Endodermal cell (in vitro differentiated cells): ENCODE data around the gene RAB37. TPM values are rescaled to one million over a fixed set of nuclear protein-coding genes. Genes with fewer than 3 reads are reported as not detected.

Source experiments
- DNase-seq: peaks from one replicate; pipeline ENCODE4 v3.0.0-alpha.2; 2017
- H3K27ac ChIP-seq: 2 replicates; pipeline ENCODE4 v1.5.1; 2013; ENCODE audit warnings: mild to moderate bottlenecking, low read depth, low read length, moderate library complexity
- H3K27me3 ChIP-seq: 2 replicates; pipeline ENCODE4 v1.6.1; 2013; ENCODE audit warnings: mild to moderate bottlenecking, low read length, moderate library complexity; ENCODE audit not compliant: insufficient read depth, control insufficient read depth, poor library complexity, severe bottlenecking
- H3K36me3 ChIP-seq: 2 replicates; pipeline ENCODE4 v1.7.0; 2013; ENCODE audit warnings: mild to moderate bottlenecking, low read length, moderate library complexity; ENCODE audit not compliant: control insufficient read depth, insufficient read depth
- H3K4me1 ChIP-seq: one replicate; pipeline ENCODE4 v1.7.0; 2013; ENCODE audit warnings: low read length; ENCODE audit not compliant: control insufficient read depth, insufficient read depth
- H3K4me3 ChIP-seq: 2 replicates; pipeline ENCODE4 v1.5.1; 2013; ENCODE audit warnings: mild to moderate bottlenecking, low read length, moderate library complexity
- H3K9ac ChIP-seq: 2 replicates; pipeline ENCODE4 v1.6.1; 2013; ENCODE audit warnings: mild to moderate bottlenecking, low read length, moderate library complexity; ENCODE audit not compliant: poor library complexity, severe bottlenecking; ENCODE audit errors: extremely low read depth
- H3K9me3 ChIP-seq: 2 replicates; pipeline ENCODE4 v1.6.1; 2013; ENCODE audit warnings: mild to moderate bottlenecking, low read length, moderate library complexity; ENCODE audit not compliant: control insufficient read depth
- H3K27ac Mint-ChIP-seq: 2 replicates; pipeline ENCODE4 v1.8.0; 2020; ENCODE audit warnings: mixed read lengths
- H3K27me3 Mint-ChIP-seq: 2 replicates; pipeline ENCODE4 v1.8.0; 2021; ENCODE audit warnings: mild to moderate bottlenecking, mixed read lengths; ENCODE audit not compliant: insufficient read depth
- H3K36me3 Mint-ChIP-seq: 2 replicates; pipeline ENCODE4 v1.8.0; 2020; ENCODE audit warnings: low read depth, mixed read lengths
- H3K4me1 Mint-ChIP-seq: 2 replicates; pipeline ENCODE4 v1.8.0; 2020; ENCODE audit warnings: mixed read lengths
- H3K4me3 Mint-ChIP-seq: 2 replicates; pipeline ENCODE4 v1.8.0; 2020; ENCODE audit warnings: mild to moderate bottlenecking, moderate library complexity, mixed read lengths
- H3K9me3 Mint-ChIP-seq: 2 replicates; pipeline ENCODE4 v1.8.0; 2020; ENCODE audit warnings: mild to moderate bottlenecking, mixed read lengths
- WGBS, 2 experiments: methylation state at CpG; one replicate each; pipeline versions ENCODE4 v1.1.5 to v1.1.7; 2013; ENCODE audit warnings: missing lambda C conversion rate in 2 of 2, mixed read lengths in 1 of 2; ENCODE audit not compliant: insufficient coverage in 1 of 2, insufficient read length in 1 of 2; 5-methylcytosine and 5-hydroxymethylcytosine counted together
- total RNA-seq, 2 donors: library from RNA; stranded (reverse); fragmentation: NEBNext Ultra II Directional in 1 of 2; extraction: Animal tissue kit (Norgen Biotek cat#: 25700) in 1 of 2; gene quantifications; 2 replicates in 1 of 2; 3 replicates in 1 of 2; pipeline ENCODE4 v1.2.1, GENCODE V29; 2021
- TF ChIP-seq, protein P1 (sequence below): fragments of 200-600 bp; sonication (generic); conservative IDR thresholded peaks from 2 replicates; pipeline ENCODE4 v1.5.0; 2021; ENCODE audit warnings: antibody characterized with exemption, mild to moderate bottlenecking

Gene RAB37
- total RNA-seq, 2 donors from 2014 or later: 6.8 to 8.4 TPM

GRCh38 chr17:74691151-74691550 is 45.9 kb upstream of the RAB37 start:
- no peak overlapping the region for H3K4me3 ChIP-seq
- 82 to 89% methylated on average over 8 of the region's 8 CpGs for WGBS, 2 experiments
- H3K36me3 ChIP-seq: no peaks in the 10 kb centered on the region
- no peak for DNase-seq
- no peaks in the 10 kb centered on the region for H3K27me3 ChIP-seq
- TF ChIP-seq, protein P1, sequence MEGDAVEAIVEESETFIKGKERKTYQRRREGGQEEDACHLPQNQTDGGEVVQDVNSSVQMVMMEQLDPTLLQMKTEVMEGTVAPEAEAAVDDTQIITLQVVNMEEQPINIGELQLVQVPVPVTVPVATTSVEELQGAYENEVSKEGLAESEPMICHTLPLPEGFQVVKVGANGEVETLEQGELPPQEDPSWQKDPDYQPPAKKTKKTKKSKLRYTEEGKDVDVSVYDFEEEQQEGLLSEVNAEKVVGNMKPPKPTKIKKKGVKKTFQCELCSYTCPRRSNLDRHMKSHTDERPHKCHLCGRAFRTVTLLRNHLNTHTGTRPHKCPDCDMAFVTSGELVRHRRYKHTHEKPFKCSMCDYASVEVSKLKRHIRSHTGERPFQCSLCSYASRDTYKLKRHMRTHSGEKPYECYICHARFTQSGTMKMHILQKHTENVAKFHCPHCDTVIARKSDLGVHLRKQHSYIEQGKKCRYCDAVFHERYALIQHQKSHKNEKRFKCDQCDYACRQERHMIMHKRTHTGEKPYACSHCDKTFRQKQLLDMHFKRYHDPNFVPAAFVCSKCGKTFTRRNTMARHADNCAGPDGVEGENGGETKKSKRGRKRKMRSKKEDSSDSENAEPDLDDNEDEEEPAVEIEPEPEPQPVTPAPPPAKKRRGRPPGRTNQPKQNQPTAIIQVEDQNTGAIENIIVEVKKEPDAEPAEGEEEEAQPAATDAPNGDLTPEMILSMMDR: no peak
- H3K9me3 ChIP-seq: peaks cover 4% of the 10 kb centered on the region
- H3K27ac ChIP-seq: no peak overlapping the region
- Mint-ChIP-seq H3K27ac (no peak overlapping the region), H3K9me3 (peaks cover 2% of the 10 kb centered on the region), H3K36me3 (no peaks in the 10 kb centered on the region), H3K4me1 (no peaks in the 10 kb centered on the region), H3K4me3 (no peak overlapping the region), H3K27me3 (peaks cover 9% of the 10 kb centered on the region)
- no peaks in the 10 kb centered on the region for H3K4me1 ChIP-seq
- H3K9ac ChIP-seq: no peak overlapping the region

DNA sequence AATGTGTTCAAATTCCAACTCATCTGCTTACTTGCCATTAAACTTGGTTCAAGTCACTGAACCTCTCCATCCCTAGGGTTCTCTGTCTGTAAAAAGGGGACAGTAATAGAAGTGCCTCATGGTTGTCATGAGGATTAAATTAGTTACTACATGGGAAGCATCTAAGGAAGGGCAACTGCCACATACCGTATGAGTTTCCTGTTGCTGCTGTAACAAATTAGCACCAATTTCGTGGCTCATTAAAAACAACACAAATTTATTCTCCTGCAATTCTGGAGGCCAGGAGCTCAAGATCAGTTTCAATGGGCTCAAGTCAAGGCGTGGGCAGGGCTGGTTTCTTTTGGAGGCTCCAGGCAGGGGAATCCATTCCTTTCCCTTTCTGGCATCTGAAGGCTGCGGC is 43.0 kb upstream of the RAB37 start:
- no peak for DNase-seq
- TF ChIP-seq, protein P1: no peak
- no peak overlapping the region for H3K27ac Mint-ChIP-seq
- no peaks in the 10 kb centered on the region for H3K36me3 ChIP-seq
- no peak overlapping the region for H3K27ac ChIP-seq
- H3K27me3 ChIP-seq: no peaks in the 10 kb centered on the region
- peaks cover 4% of the 10 kb centered on the region for H3K9me3 ChIP-seq
- H3K9me3 Mint-ChIP-seq: peaks cover 2% of the 10 kb centered on the region
- H3K4me1 Mint-ChIP-seq: no peaks in the 10 kb centered on the region
- no peaks in the 10 kb centered on the region for H3K36me3 Mint-ChIP-seq
- 86% methylated on average over 4 of the region's 4 CpGs for WGBS, 2 experiments
- H3K4me3 Mint-ChIP-seq: no peak overlapping the region
- H3K4me3 ChIP-seq: no peak overlapping the region
- no peak overlapping the region for H3K9ac ChIP-seq
- no peaks in the 10 kb centered on the region for H3K4me1 ChIP-seq
- H3K27me3 Mint-ChIP-seq: peaks cover 11% of the 10 kb centered on the region

- H3K27ac ChIP-seq: no peak overlapping the region
- DNase-seq: peak; percentile 67
- Mint-ChIP-seq H3K27ac (no peak overlapping the region), H3K36me3 (no peaks in the 10 kb centered on the region), H3K4me3 (no peak overlapping the region), H3K4me1 (no peaks in the 10 kb centered on the region), H3K9me3 (peaks cover 2% of the 10 kb centered on the region), H3K27me3 (peaks cover 9% of the 10 kb centered on the region)
- peaks cover 4% of the 10 kb centered on the region for H3K9me3 ChIP-seq
- TF ChIP-seq, protein P1: peak; percentile 45
- H3K4me3 ChIP-seq: no peak overlapping the region
- H3K36me3 ChIP-seq: no peaks in the 10 kb centered on the region
- no peaks in the 10 kb centered on the region for H3K27me3 ChIP-seq
- WGBS, 2 experiments: 72 to 87% methylated on average over 5 to 11 of the region's 11 CpGs
- no peak overlapping the region for H3K9ac ChIP-seq
- H3K4me1 ChIP-seq: no peaks in the 10 kb centered on the region
Measured at GRCh38 chr17:74695629-74696028, 41.4 kb upstream of the RAB37 start.
